Liver (tissue), 9 donors: Measurements from ENCODE around the gene TARBP1. TPM values are rescaled to one million over a fixed set of nuclear protein-coding genes. Genes with fewer than 3 reads are reported as not detected.

Experiments
- DNase-seq: peaks from one replicate; pipeline ENCODE4 v3.0.0-alpha.2; 2017; ENCODE audit warnings: low spot score
- H3K27ac ChIP-seq, 2 donors: one replicate each; pipeline ENCODE4 v1.7.0; 2013; ENCODE audit warnings: inconsistent platforms in 2 of 2, low read length in 2 of 2, control low read depth in 1 of 2, low read depth in 1 of 2, mild to moderate bottlenecking in 1 of 2
- H3K27me3 ChIP-seq, 4 donors: one replicate each; pipeline versions ENCODE4 v1.6.1 to v1.7.0; 2013; ENCODE audit warnings: low read length in 3 of 4, inconsistent platforms in 1 of 4, mild to moderate bottlenecking in 1 of 4, moderate library complexity in 1 of 4; ENCODE audit not compliant: control insufficient read depth in 4 of 4, insufficient read depth in 4 of 4
- H3K36me3 ChIP-seq, 4 donors: one replicate each; pipeline versions ENCODE4 v1.6.1 to v1.7.0; 2013; ENCODE audit warnings: low read length in 3 of 4, mild to moderate bottlenecking in 3 of 4, low read depth in 1 of 4, moderate library complexity in 1 of 4; ENCODE audit not compliant: control insufficient read depth in 4 of 4, insufficient read depth in 3 of 4
- H3K4me1 ChIP-seq, 4 donors: one replicate each; pipeline versions ENCODE4 v1.6.1 to v1.7.0; 2013; ENCODE audit warnings: low read length in 3 of 4, mild to moderate bottlenecking in 3 of 4, moderate library complexity in 1 of 4; ENCODE audit not compliant: control insufficient read depth in 4 of 4, insufficient read depth in 4 of 4
- H3K4me3 ChIP-seq, 3 donors: one replicate each; pipeline versions ENCODE4 v1.6.1 to v1.7.0; 2013; ENCODE audit warnings: low read length in 3 of 3, control low read depth in 1 of 3, low read depth in 1 of 3, mild to moderate bottlenecking in 1 of 3
- H3K9ac ChIP-seq, 2 donors: one replicate each; pipeline ENCODE4 v1.7.0; 2013; ENCODE audit warnings: low read length in 2 of 2, mild to moderate bottlenecking in 2 of 2, moderate library complexity in 2 of 2, control low read depth in 1 of 2, low read depth in 1 of 2
- H3K9me3 ChIP-seq, 4 donors: one replicate each; pipeline versions ENCODE4 v1.6.1 to v1.7.0; 2013; ENCODE audit warnings: low read length in 3 of 4; ENCODE audit not compliant: control insufficient read depth in 4 of 4
- EGR1 ChIP-seq, 2 donors: IDR thresholded peaks; 2 replicates each; pipeline ENCODE4 v1.6.1; 2016 to 2018; ENCODE audit warnings: antibody characterized with exemption in 2 of 2, low read depth in 2 of 2
- FOXA1 ChIP-seq: IDR thresholded peaks from 2 replicates; pipeline ENCODE4 v1.6.1; 2016; ENCODE audit warnings: antibody characterized with exemption
- FOXA2 ChIP-seq: IDR thresholded peaks from 2 replicates; pipeline ENCODE4 v1.6.1; 2016; ENCODE audit warnings: antibody characterized with exemption
- GABPA ChIP-seq, 2 donors: IDR thresholded peaks in 1 of 2; conservative IDR thresholded peaks in 1 of 2; 2 replicates each; pipeline ENCODE4 v1.6.1; 2016; ENCODE audit warnings: antibody characterized with exemption in 2 of 2, mild to moderate bottlenecking in 1 of 2, moderate library complexity in 1 of 2
- HNF4A ChIP-seq, 2 donors: conservative IDR thresholded peaks; 2 replicates each; pipeline ENCODE4 v1.6.1; 2016; ENCODE audit warnings: antibody characterized with exemption in 2 of 2, mild to moderate bottlenecking in 2 of 2
- HNF4G ChIP-seq: IDR thresholded peaks from 2 replicates; pipeline ENCODE4 v1.6.1; 2016; ENCODE audit warnings: antibody characterized with exemption
- JUND ChIP-seq, 2 donors: IDR thresholded peaks; 2 replicates each; pipeline ENCODE4 v1.6.1; 2016; ENCODE audit warnings: antibody characterized with exemption in 2 of 2
- NR2F2 ChIP-seq: IDR thresholded peaks from 2 replicates; pipeline ENCODE4 v1.6.1; 2016; ENCODE audit warnings: antibody characterized with exemption
- RAD21 ChIP-seq, 2 donors: IDR thresholded peaks; 2 replicates each; pipeline ENCODE4 v1.6.1; 2016; ENCODE audit warnings: antibody characterized with exemption in 2 of 2, mild to moderate bottlenecking in 2 of 2
- RXRA ChIP-seq, 2 donors: IDR thresholded peaks; 2 replicates each; pipeline ENCODE4 v1.6.1; 2017 to 2018; ENCODE audit warnings: antibody characterized with exemption in 2 of 2, mild to moderate bottlenecking in 1 of 2
- SP1 ChIP-seq: IDR thresholded peaks from 2 replicates; pipeline ENCODE4 v1.6.1; 2018; ENCODE audit warnings: antibody characterized with exemption, mild to moderate bottlenecking
- TAF1 ChIP-seq: conservative IDR thresholded peaks from 2 replicates; pipeline ENCODE4 v1.6.1; 2016; ENCODE audit warnings: antibody characterized with exemption, mild to moderate bottlenecking
- YY1 ChIP-seq: IDR thresholded peaks from 2 replicates; pipeline ENCODE4 v1.6.1; 2016; ENCODE audit warnings: antibody characterized with exemption, mild to moderate bottlenecking
- WGBS: extraction: QIAGEN DNeasy Blood & Tissue Kit; methylation state at CpG from one replicate; pipeline ENCODE4 v1.1.7; 2013; 5-methylcytosine and 5-hydroxymethylcytosine counted together
- polyA plus RNA-seq, 2 donors: library from polyadenylated mRNA; stranded (reverse) in 1 of 2; unstranded in 1 of 2; fragments of 200-250 nt in 1 of 2; fragments of >200 nt in 1 of 2; fragmentation: Nextera tagmentation in 1 of 2; extraction: Ambion mirVana in 1 of 2; gene quantifications; one replicate each; pipeline versions ENCODE4 v1.2.1 to v1.2.3, GENCODE V29; 2013 to 2015
- total RNA-seq, 2 donors: library from RNA; depleted of rRNA; stranded (reverse); fragments of >200 nt; gene quantifications; one replicate each; pipeline ENCODE4 v1.2.3, GENCODE V29; 2014
- TF ChIP-seq, protein P1 (sequence below): IDR thresholded peaks from 2 replicates; pipeline ENCODE4 v1.6.1; 2016; ENCODE audit warnings: antibody characterized with exemption
- TF ChIP-seq, protein P2 (sequence below): IDR thresholded peaks from 2 replicates; pipeline ENCODE4 v1.6.1; 2016; ENCODE audit warnings: antibody characterized with exemption
- TF ChIP-seq, protein P3 (sequence below): IDR thresholded peaks from 2 replicates; pipeline ENCODE4 v1.6.1; 2016; ENCODE audit warnings: antibody characterized with exemption
- TF ChIP-seq, protein P4 (sequence below): fragments of 150-350 bp; IDR thresholded peaks from 2 replicates; pipeline ENCODE4 v1.5.1; 2017; ENCODE audit warnings: improper control_type of control experiment, low read depth, low read length; ENCODE audit not compliant: missing input control
- TF ChIP-seq, protein P5 (sequence below): IDR thresholded peaks from 2 replicates; pipeline ENCODE4 v1.6.1; 2016; ENCODE audit warnings: antibody characterized with exemption, mild to moderate bottlenecking
- donor health status: healthy.
- donor health status: healthy.
- donor health status: healthy.
- donor health status: healthy.
- donor health status: healthy.

TARBP1 gene
- total and polyA plus RNA-seq, 4 donors, result 4.1 to 17.6 (median 9.1) TPM

DNA sequence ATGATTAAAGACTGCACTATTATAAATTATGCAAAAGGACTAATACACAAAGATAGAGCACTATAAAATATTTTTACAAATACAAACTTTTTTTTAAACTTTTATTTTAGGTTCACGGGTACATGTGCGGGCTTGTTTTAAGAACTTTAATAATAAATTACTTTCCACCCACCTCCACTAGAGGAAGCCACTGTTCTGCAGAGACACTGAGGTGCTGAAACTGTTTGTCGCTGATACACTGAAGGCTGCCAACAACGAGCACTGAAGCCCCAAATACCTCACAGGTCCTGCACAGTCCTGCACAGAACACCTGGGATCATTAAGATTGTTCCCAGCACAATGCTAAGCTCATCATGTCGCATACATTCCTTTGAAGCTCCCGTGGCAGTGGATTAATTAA lies 85.8 kb downstream of the TARBP1 start:
- no peak overlapping the region for H3K9ac ChIP-seq
- 93% methylated on average over 6 of the region's 6 CpGs for WGBS
- no peak overlapping the region for H3K4me3 ChIP-seq
- peaks cover 0 to 6% (median 4%) of the 10 kb centered on the region in 4 donors for H3K4me1 ChIP-seq
- no peak for DNase-seq
- H3K36me3 ChIP-seq, result peaks cover 0 to 14% (median 7%) of the 10 kb centered on the region in 4 donors
- no peaks in the 10 kb centered on the region for H3K27me3 ChIP-seq
- TF ChIP-seq, protein P1, sequence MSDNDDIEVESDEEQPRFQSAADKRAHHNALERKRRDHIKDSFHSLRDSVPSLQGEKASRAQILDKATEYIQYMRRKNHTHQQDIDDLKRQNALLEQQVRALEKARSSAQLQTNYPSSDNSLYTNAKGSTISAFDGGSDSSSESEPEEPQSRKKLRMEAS, result no peak
- TF ChIP-seq TAF1, result no peak
- no peak for TF ChIP-seq RXRA (IDR thresholded peaks at IDR 0.05)
- TF ChIP-seq, protein P2, sequence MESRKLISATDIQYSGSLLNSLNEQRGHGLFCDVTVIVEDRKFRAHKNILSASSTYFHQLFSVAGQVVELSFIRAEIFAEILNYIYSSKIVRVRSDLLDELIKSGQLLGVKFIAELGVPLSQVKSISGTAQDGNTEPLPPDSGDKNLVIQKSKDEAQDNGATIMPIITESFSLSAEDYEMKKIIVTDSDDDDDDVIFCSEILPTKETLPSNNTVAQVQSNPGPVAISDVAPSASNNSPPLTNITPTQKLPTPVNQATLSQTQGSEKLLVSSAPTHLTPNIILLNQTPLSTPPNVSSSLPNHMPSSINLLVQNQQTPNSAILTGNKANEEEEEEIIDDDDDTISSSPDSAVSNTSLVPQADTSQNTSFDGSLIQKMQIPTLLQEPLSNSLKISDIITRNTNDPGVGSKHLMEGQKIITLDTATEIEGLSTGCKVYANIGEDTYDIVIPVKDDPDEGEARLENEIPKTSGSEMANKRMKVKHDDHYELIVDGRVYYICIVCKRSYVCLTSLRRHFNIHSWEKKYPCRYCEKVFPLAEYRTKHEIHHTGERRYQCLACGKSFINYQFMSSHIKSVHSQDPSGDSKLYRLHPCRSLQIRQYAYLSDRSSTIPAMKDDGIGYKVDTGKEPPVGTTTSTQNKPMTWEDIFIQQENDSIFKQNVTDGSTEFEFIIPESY, result no peak
- no peak for TF ChIP-seq GABPA (IDR thresholded peaks at IDR 0.05 in 1 of 2, conservative IDR thresholded peaks at IDR 0.05 in 1 of 2)
- no peak for TF ChIP-seq NR2F2
- TF ChIP-seq, protein P3, sequence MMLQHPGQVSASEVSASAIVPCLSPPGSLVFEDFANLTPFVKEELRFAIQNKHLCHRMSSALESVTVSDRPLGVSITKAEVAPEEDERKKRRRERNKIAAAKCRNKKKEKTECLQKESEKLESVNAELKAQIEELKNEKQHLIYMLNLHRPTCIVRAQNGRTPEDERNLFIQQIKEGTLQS, result no peak
- TF ChIP-seq SP1, result no peak
- TF ChIP-seq HNF4G, result no peak
- TF ChIP-seq, protein P4, sequence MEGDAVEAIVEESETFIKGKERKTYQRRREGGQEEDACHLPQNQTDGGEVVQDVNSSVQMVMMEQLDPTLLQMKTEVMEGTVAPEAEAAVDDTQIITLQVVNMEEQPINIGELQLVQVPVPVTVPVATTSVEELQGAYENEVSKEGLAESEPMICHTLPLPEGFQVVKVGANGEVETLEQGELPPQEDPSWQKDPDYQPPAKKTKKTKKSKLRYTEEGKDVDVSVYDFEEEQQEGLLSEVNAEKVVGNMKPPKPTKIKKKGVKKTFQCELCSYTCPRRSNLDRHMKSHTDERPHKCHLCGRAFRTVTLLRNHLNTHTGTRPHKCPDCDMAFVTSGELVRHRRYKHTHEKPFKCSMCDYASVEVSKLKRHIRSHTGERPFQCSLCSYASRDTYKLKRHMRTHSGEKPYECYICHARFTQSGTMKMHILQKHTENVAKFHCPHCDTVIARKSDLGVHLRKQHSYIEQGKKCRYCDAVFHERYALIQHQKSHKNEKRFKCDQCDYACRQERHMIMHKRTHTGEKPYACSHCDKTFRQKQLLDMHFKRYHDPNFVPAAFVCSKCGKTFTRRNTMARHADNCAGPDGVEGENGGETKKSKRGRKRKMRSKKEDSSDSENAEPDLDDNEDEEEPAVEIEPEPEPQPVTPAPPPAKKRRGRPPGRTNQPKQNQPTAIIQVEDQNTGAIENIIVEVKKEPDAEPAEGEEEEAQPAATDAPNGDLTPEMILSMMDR, result no peak
- TF ChIP-seq JUND (IDR thresholded peaks at IDR 0.05), result no peak
- TF ChIP-seq FOXA1, result no peak
- no peak overlapping the region for H3K27ac ChIP-seq
- no peaks in the 10 kb centered on the region for H3K9me3 ChIP-seq

DNA sequence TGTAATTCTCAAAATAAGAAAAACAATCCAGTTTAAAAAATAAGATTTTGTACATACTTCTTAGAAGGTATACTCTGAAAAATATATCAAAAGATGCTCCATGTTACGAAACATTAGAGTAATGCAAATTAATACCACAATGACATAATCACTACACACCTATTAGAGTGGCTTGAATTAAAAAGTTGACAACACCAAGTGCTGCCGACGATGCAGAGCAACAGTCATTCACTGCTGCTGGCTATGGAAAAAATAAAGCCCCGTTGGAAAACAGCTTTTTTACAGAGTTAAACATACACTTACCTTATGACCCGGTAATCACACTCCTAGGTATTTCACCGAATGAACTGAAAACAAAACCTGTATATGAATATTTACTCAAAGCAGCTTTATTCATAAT lies 90.9 kb downstream of the TARBP1 start:
- Histone ChIP-seq H3K4me3 (no peak overlapping the region), H3K9me3 (no peaks in the 10 kb centered on the region), H3K9ac (no peak overlapping the region), H3K27ac (no peak overlapping the region), H3K27me3 (no peaks in the 10 kb centered on the region), H3K4me1 (peaks cover 0 to 6% (median 4%) of the 10 kb centered on the region in 4 donors), H3K36me3 (peaks cover 1 to 13% (median 11%) of the 10 kb centered on the region in 4 donors)
- 81% methylated on average over 6 of the region's 6 CpGs for WGBS
- no peak for DNase-seq
- no peak for TF ChIP-seq GABPA (IDR thresholded peaks at IDR 0.05 in 1 of 2, conservative IDR thresholded peaks at IDR 0.05 in 1 of 2)
- TF ChIP-seq, protein P3, result no peak
- TF ChIP-seq EGR1 (IDR thresholded peaks at IDR 0.05; ENCODE audit: low read depth in 2 of 2), result no peak
- TF ChIP-seq, protein P2, result no peak
- no peak for TF ChIP-seq NR2F2
- TF ChIP-seq, protein P1, result no peak
- no peak for TF ChIP-seq RXRA (IDR thresholded peaks at IDR 0.05)
- TF ChIP-seq HNF4A (conservative IDR thresholded peaks at IDR 0.05), result no peak
- TF ChIP-seq RAD21 (IDR thresholded peaks at IDR 0.05), result no peak
- no peak for TF ChIP-seq YY1
- TF ChIP-seq, protein P5, sequence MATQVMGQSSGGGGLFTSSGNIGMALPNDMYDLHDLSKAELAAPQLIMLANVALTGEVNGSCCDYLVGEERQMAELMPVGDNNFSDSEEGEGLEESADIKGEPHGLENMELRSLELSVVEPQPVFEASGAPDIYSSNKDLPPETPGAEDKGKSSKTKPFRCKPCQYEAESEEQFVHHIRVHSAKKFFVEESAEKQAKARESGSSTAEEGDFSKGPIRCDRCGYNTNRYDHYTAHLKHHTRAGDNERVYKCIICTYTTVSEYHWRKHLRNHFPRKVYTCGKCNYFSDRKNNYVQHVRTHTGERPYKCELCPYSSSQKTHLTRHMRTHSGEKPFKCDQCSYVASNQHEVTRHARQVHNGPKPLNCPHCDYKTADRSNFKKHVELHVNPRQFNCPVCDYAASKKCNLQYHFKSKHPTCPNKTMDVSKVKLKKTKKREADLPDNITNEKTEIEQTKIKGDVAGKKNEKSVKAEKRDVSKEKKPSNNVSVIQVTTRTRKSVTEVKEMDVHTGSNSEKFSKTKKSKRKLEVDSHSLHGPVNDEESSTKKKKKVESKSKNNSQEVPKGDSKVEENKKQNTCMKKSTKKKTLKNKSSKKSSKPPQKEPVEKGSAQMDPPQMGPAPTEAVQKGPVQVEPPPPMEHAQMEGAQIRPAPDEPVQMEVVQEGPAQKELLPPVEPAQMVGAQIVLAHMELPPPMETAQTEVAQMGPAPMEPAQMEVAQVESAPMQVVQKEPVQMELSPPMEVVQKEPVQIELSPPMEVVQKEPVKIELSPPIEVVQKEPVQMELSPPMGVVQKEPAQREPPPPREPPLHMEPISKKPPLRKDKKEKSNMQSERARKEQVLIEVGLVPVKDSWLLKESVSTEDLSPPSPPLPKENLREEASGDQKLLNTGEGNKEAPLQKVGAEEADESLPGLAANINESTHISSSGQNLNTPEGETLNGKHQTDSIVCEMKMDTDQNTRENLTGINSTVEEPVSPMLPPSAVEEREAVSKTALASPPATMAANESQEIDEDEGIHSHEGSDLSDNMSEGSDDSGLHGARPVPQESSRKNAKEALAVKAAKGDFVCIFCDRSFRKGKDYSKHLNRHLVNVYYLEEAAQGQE, result no peak
- no peak for TF ChIP-seq FOXA1
- TF ChIP-seq, protein P4, result no peak
- no peak for TF ChIP-seq SP1
- no peak for TF ChIP-seq TAF1
- no peak for TF ChIP-seq HNF4G
- no peak for TF ChIP-seq JUND (IDR thresholded peaks at IDR 0.05)
- no peak for TF ChIP-seq FOXA2
